ENCODE data around the gene DNAJC18.

Gene DNAJC18

GRCh38 chr5:139386050-139386438 lies 53.3 kb downstream of the DNAJC18 start:
- DNase-seq, result no peak

- DNase-seq, result no peak
Measured at GRCh38 chr5:139385061-139386049, 54.0 kb downstream of the DNAJC18 start.

- no peak for DNase-seq
Measured at GRCh38 chr5:139384591-139385051, 54.7 kb downstream of the DNAJC18 start.

GRCh38 chr5:139383993-139384590 lies 55.2 kb downstream of the DNAJC18 start:
- DNase-seq, result no peak

- no peak for DNase-seq
Measured at GRCh38 chr5:139383275-139383992, 55.9 kb downstream of the DNAJC18 start, which contains the start of gene SLC23A1. Gene SLC23A1, minus strand, starts transcription at chr5:139383297. Its CDS starts 44 bp downstream, at chr5:139383253.

GRCh38 chr5:139382807-139383206 lies 56.5 kb downstream of the DNAJC18 start:
- DNase-seq, result no peak

GRCh38 chr5:139381837-139382761 lies 57.2 kb downstream of the DNAJC18 start:
- no peak for DNase-seq

- DNase-seq, result no peak
Measured at GRCh38 chr5:139379626-139380449, 59.5 kb downstream of the DNAJC18 start.

GRCh38 chr5:139378941-139379361 lies 60.4 kb downstream of the DNAJC18 start:
- no peak for DNase-seq

- DNase-seq, result no peak
Measured at GRCh38 chr5:139378101-139378825, 61.1 kb downstream of the DNAJC18 start.

- no peak for DNase-seq
Measured at GRCh38 chr5:139377226-139377625, 62.1 kb downstream of the DNAJC18 start.

- DNase-seq, result no peak
Measured at GRCh38 chr5:139376364-139376763, 63.0 kb downstream of the DNAJC18 start.

GRCh38 chr5:139374909-139375308 lies 64.4 kb downstream of the DNAJC18 start:
- DNase-seq, result no peak

- DNase-seq, result no peak
Measured at GRCh38 chr5:139371482-139372435, 67.6 kb downstream of the DNAJC18 start.

- DNase-seq, result no peak
Measured at GRCh38 chr5:139369181-139369580, 70.1 kb downstream of the DNAJC18 start.

- no peak for DNase-seq
Measured at GRCh38 chr5:139368613-139369012, 70.7 kb downstream of the DNAJC18 start.

GRCh38 chr5:139364466-139364865 lies 74.9 kb downstream of the DNAJC18 start:
- DNase-seq, result no peak

- DNase-seq, result no peak
Measured at GRCh38 chr5:139363937-139364336, 75.4 kb downstream of the DNAJC18 start.

- DNase-seq, result no peak
Measured at GRCh38 chr5:139361835-139362429, 77.4 kb downstream of the DNAJC18 start.
